GM18499 (cell line): ENCODE measurements around the gene LSM7.

Source experiments
- ATAC-seq: cut with Tn5 transposase; IDR thresholded peaks from one replicate; pipeline ENCODE4 v1.9.1; 2021; ENCODE audit warnings: moderate number of reproducible peaks; ENCODE audit not compliant: insufficient read depth, unreplicated experiment

The LSM7 gene

GRCh38 chr19:2338751-2339643, 10.6 kb upstream of the LSM7 start:
- no peak for ATAC-seq

GRCh38 chr19:2338055-2338615, 9.7 kb upstream of the LSM7 start:
- ATAC-seq = no peak

GRCh38 chr19:2337329-2337707, 8.9 kb upstream of the LSM7 start:
- no peak for ATAC-seq

GRCh38 chr19:2336528-2337328, 8.3 kb upstream of the LSM7 start:
- no peak for ATAC-seq

- ATAC-seq = no peak
These were observed 7.5 kb upstream of the LSM7 start for GRCh38 chr19:2335848-2336247.

- ATAC-seq = no peak
These were observed 6.8 kb upstream of the LSM7 start for GRCh38 chr19:2334986-2335846.

- no peak for ATAC-seq
These were observed 6.0 kb upstream of the LSM7 start for GRCh38 chr19:2334426-2334825.

- no peak for ATAC-seq
These were observed 5.4 kb upstream of the LSM7 start for GRCh38 chr19:2333807-2334211.

GRCh38 chr19:2333027-2333806, 4.8 kb upstream of the LSM7 start:
- ATAC-seq = no peak

GRCh38 chr19:2332341-2333026, 4.1 kb upstream of the LSM7 start:
- no peak for ATAC-seq

GRCh38 chr19:2331601-2332246, 3.3 kb upstream of the LSM7 start:
- no peak for ATAC-seq

- ATAC-seq = no peak
These were observed 2.4 kb upstream of the LSM7 start for GRCh38 chr19:2330632-2331284.

GRCh38 chr19:2330255-2330631, 1.9 kb upstream of the LSM7 start:
- no peak for ATAC-seq

GRCh38 chr19:2329501-2329916, 1.1 kb upstream of the LSM7 start:
- no peak for ATAC-seq

- no peak for ATAC-seq
These were observed 728 bp upstream of the LSM7 start for GRCh38 chr19:2329149-2329478.

- ATAC-seq = no peak
These were observed 499 bp downstream of the LSM7 start for GRCh38 chr19:2327773-2328400.

GRCh38 chr19:2326699-2327360, 1.6 kb downstream of the LSM7 start:
- no peak for ATAC-seq
